K562 (cell line): Measurements from ENCODE around the gene VASH2. TPM values are rescaled to one million over a fixed set of nuclear protein-coding genes. Genes with fewer than 3 reads are reported as not detected.

Experiments
- CEBPB ChIP-seq: fragments of 450-650 bp; IDR thresholded peaks from 2 replicates; pipeline ENCODE4 v1.6.1; 2016; ENCODE audit warnings: missing genetic modification characterization, missing compliant biosample characterization
- EP400 ChIP-seq: fragments of 450-650 bp; IDR thresholded peaks from 2 replicates; pipeline ENCODE4 v1.6.1; 2017; ENCODE audit warnings: antibody characterized with exemption, mild to moderate bottlenecking, moderate library complexity
- HIVEP1 ChIP-seq: fragments of 250-450 bp; sonication (Bioruptor Pico); IDR thresholded peaks from 2 replicates; pipeline ENCODE4 v1.4.0; 2020; ENCODE audit warnings: mild to moderate bottlenecking
- KDM1A ChIP-seq, 2 experiments: fragments of 450-650 bp; IDR thresholded peaks; 2 replicates each; pipeline ENCODE4 v1.6.1; 2016; ENCODE audit warnings: mild to moderate bottlenecking in 2 of 2
- POLR2H ChIP-seq: IDR thresholded peaks from 2 replicates; pipeline ENCODE4 v1.6.1; 2016; ENCODE audit warnings: missing genetic modification characterization, low read depth, mild to moderate bottlenecking, control low read depth, missing compliant biosample characterization, moderate library complexity
- RAD21 ChIP-seq, 2 experiments: fragments of 250-450 bp in 1 of 2; fragments of 450-650 bp in 1 of 2; sonication (Bioruptor Pico) in 1 of 2; formaldehyde crosslinking in 1 of 2; IDR thresholded peaks in 1 of 2; conservative IDR thresholded peaks in 1 of 2; 2 replicates each; pipeline versions ENCODE4 v1.4.0 to v1.8.0; 2020 to 2022; ENCODE audit warnings: mild to moderate bottlenecking in 2 of 2, moderate library complexity in 1 of 2
- REST ChIP-seq, 2 experiments: fragments of 450-650 bp; formaldehyde crosslinking in 1 of 2; IDR thresholded peaks; 2 replicates each; pipeline versions ENCODE4 v1.4.0 to v1.6.1; 2014 to 2020; ENCODE audit warnings: mild to moderate bottlenecking in 2 of 2, borderline replicate concordance in 1 of 2, low read depth in 1 of 2
- RNF219 ChIP-seq: fragments of 250-450 bp; sonication (Bioruptor Pico); IDR thresholded peaks from 2 replicates; pipeline ENCODE4 v1.5.0; 2022; ENCODE audit warnings: mild to moderate bottlenecking
- SMAD3 ChIP-seq: fragments of 450-650 bp; formaldehyde crosslinking; conservative IDR thresholded peaks from 2 replicates; pipeline ENCODE4 v1.4.0; 2020; ENCODE audit warnings: mild to moderate bottlenecking
- TEAD4 ChIP-seq, 2 experiments: sonication (generic) in 1 of 2; formaldehyde crosslinking in 1 of 2; IDR thresholded peaks; 2 replicates each; pipeline versions ENCODE4 v1.6.1 to v1.8.0; 2012 to 2022; ENCODE audit warnings: borderline replicate concordance in 1 of 2, inconsistent platforms in 1 of 2, low read length in 1 of 2, mild to moderate bottlenecking in 1 of 2, missing genetic modification reagents in 1 of 2
- ZNF583 ChIP-seq: fragments of 250-450 bp; sonication (Bioruptor Pico); IDR thresholded peaks from 2 replicates; pipeline ENCODE4 v1.4.0; 2020
- polyA plus RNA-seq, 8 experiments: library from polyadenylated mRNA; depleted of rRNA in 4 of 8; stranded (reverse) in 5 of 8; unstranded in 3 of 8; fragments of >200 nt; fragmentation: Nextera tagmentation in 2 of 8; fragmentation: Illumina TruSeq in 1 of 8; extraction: Ambion mirVana in 2 of 8; extraction: Trizol in 1 of 8; gene quantifications; 2 replicates each; pipeline versions ENCODE4 v1.2.1 to v1.2.3, GENCODE V29; 2011 to 2014; ENCODE audit warnings: inconsistent platforms in 1 of 8, missing spikeins in 1 of 8
- total RNA-seq, 7 experiments: library from RNA; depleted of rRNA in 6 of 7; stranded (reverse); fragments of >200 nt in 6 of 7; fragmentation: Illumina TruSeq in 2 of 7; extraction: Trizol in 2 of 7; gene quantifications; 2 replicates each; pipeline versions ENCODE4 v1.2.1 to v1.2.3, GENCODE V29; 2011 to 2021; ENCODE audit warnings: low replicate concordance in 1 of 7

Gene VASH2
- total and polyA plus RNA-seq, 9 of the 15 experiments (the other 6 are each of a cell fraction or from before 2014, with no cell fraction given), result 0.04 to 0.40 (median 0.10) TPM; not detected in 1

DNA sequence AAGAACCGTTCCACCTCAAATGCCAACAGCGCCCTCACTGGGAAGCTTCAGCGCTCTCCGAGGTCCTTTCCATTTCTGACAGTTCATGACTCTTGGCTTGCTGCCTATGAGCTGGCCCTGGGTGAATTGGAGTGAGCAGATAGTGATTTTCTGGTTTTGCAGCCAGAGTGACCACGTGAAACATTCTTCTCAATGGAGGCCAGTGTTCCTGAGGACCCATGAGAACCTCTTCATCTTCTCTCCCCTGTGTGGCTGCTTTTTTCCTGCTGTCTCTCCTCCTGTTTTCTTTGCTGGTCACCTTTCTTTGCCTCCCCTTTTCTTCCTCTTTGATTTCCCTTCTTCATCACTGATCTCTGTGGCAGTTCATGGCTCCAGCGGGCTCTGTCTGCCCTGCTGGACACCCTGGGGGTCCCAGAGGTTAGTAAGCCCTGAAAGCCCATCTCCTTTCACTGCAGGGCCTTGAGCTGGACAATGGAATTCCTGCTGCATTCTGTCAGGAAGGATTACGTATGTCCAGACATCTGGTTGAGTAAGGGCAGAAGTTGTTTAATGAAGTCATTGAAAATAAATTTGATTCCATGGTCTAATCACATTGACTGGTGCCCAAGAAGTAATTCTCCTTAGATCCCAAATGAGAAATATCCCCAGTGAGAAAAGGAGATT, 29.9 kb downstream of the VASH2 start (continued):
- peak; percentile 88 for TF ChIP-seq REST (IDR thresholded peaks at IDR 0.05; ENCODE audit: borderline replicate concordance)
- peak; percentile 86; the same call in 1 of the 2 replicates for TF ChIP-seq REST (CRISPR knock-in tag; IDR thresholded peaks at IDR 0.05; ENCODE audit: low read depth)
- no peak for TF ChIP-seq ZNF583 (CRISPR knock-in tag)
- TF ChIP-seq POLR2H (tag), result no peak
- no peak for TF ChIP-seq CEBPB
- no peak for TF ChIP-seq RNF219
- 0 out of 2 replicates have a peak, but pooled peaks have one; percentile 16 for TF ChIP-seq SMAD3
- TF ChIP-seq TEAD4 (IDR thresholded peaks at IDR 0.05; ENCODE audit: low read length), result 0 out of 2 replicates have a peak, but pooled peaks have one; percentile 14
- TF ChIP-seq TEAD4 (CRISPR knock-in tag; IDR thresholded peaks at IDR 0.05; ENCODE audit: borderline replicate concordance), result no peak
- peak in 1 of 2 experiments; percentile 52; a peak in 2 of 4 replicates for TF ChIP-seq RAD21 (CRISPR knock-in tag; conservative IDR thresholded peaks at IDR 0.05 in 1 of 2, IDR thresholded peaks at IDR 0.05 in 1 of 2)
- TF ChIP-seq HIVEP1 (CRISPR knock-in tag), result no peak
- TF ChIP-seq EP400, result no peak
- peak; percentile 28 to 68; a peak in 3 of 4 replicates for TF ChIP-seq KDM1A (IDR thresholded peaks at IDR 0.05)
